Activated B cell treated with CpG ODN at 0.5 μM for 24 hours (primary cell): ENCODE results near the gene DOP1B. TPM values are rescaled to one million over a fixed set of nuclear protein-coding genes. Genes with fewer than 3 reads are reported as not detected.

Experiments used
- ATAC-seq: fragments of 200-7000 bp; cut with Tn5 transposase; one replicate; pipeline ENCODE4 v1.10.0; 2021; ENCODE audit warnings: low read depth, mild to moderate bottlenecking, moderate library complexity
- CTCF ChIA-PET: fragments of 350-600 bp; sonication (Branson Sonifier 250); formaldehyde crosslinking; loops from one replicate; lab custom pipeline; 2021; ENCODE audit warnings: antibody characterized with exemption; lab: Charles Lee
- POLR2A ChIA-PET: fragments of 350-600 bp; sonication (Branson Sonifier 250); formaldehyde crosslinking; loops from one replicate; lab custom pipeline; 2021; ENCODE audit warnings: antibody characterized with exemption; lab: Charles Lee
- DNase-seq: peaks from one replicate; pipeline ENCODE4 v3.0.0; 2022
- H3K27ac Mint-ChIP-seq: one replicate; pipeline ENCODE4 v1.8.0; 2020; ENCODE audit warnings: mixed read lengths
- H3K27me3 Mint-ChIP-seq: one replicate; pipeline ENCODE4 v1.8.0; 2021; ENCODE audit warnings: mixed read lengths
- H3K36me3 Mint-ChIP-seq: one replicate; pipeline ENCODE4 v1.8.0; 2021; ENCODE audit warnings: low read depth, mixed read lengths
- H3K4me1 Mint-ChIP-seq: one replicate; pipeline ENCODE4 v1.8.0; 2021; ENCODE audit warnings: mixed read lengths
- H3K4me3 Mint-ChIP-seq: one replicate; pipeline ENCODE4 v1.8.0; 2020; ENCODE audit warnings: mild to moderate bottlenecking, mixed read lengths
- H3K9me3 Mint-ChIP-seq: one replicate; pipeline ENCODE4 v1.8.0; 2020; ENCODE audit warnings: mixed read lengths
- intact Hi-C: fragments of 100-400 bp; cut with micrococcal nuclease; formaldehyde crosslinking; loops from one replicate; pipeline ENCODE4 v1.15.1; 2024
- total RNA-seq: library from RNA; stranded (reverse); gene quantifications from 2 replicates; pipeline ENCODE4 v1.2.3, GENCODE V29; 2022
- TF ChIP-seq, protein P1 (sequence below): fragments of 200-600 bp; IDR thresholded peaks from one replicate; pipeline ENCODE4 v1.8.0; 2022; ENCODE audit warnings: antibody characterized with exemption, mild to moderate bottlenecking

The DOP1B gene
- total RNA-seq, 1 donor from 2014 or later, result 33.9 TPM

DNA sequence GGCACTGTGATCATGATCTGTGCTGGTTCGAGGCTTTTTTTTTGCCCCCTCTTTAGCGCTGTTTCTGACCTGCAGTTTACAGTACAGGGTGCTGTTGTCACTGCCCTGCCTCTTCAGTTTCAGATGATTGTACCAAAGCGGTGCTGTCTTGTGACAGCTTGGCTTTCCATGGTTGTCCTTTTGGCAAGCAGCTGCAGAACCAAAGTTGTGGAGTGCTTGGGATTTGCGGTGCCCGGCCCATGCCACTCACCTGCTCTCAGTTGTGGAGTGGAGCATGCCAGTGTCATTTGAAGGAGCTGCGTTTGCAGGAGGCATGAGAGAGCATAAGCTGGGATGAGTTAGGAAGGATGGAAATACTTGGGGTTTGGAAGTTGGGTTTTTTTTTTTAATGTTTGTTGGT lies 48.4 kb downstream of the DOP1B start:
- TF ChIP-seq, protein P1, sequence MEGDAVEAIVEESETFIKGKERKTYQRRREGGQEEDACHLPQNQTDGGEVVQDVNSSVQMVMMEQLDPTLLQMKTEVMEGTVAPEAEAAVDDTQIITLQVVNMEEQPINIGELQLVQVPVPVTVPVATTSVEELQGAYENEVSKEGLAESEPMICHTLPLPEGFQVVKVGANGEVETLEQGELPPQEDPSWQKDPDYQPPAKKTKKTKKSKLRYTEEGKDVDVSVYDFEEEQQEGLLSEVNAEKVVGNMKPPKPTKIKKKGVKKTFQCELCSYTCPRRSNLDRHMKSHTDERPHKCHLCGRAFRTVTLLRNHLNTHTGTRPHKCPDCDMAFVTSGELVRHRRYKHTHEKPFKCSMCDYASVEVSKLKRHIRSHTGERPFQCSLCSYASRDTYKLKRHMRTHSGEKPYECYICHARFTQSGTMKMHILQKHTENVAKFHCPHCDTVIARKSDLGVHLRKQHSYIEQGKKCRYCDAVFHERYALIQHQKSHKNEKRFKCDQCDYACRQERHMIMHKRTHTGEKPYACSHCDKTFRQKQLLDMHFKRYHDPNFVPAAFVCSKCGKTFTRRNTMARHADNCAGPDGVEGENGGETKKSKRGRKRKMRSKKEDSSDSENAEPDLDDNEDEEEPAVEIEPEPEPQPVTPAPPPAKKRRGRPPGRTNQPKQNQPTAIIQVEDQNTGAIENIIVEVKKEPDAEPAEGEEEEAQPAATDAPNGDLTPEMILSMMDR, result no peak
- POLR2A ChIA-PET, result interaction anchor here (0.6 kb wide), 1 partner anchor 100 kb away, joined by 4 read pairs; no protein-coding TSS in a partner anchor
- ATAC-seq (no peak), DNase-seq (no peak)
- Mint-ChIP-seq H3K4me1 (peaks cover 9% of the 10 kb centered on the region), H3K27ac (no peak overlapping the region), H3K9me3 (no peaks in the 10 kb centered on the region), H3K36me3 (peaks cover 71% of the 10 kb centered on the region), H3K27me3 (no peaks in the 10 kb centered on the region), H3K4me3 (no peak overlapping the region)
- CTCF ChIA-PET, result no interaction called here
- intact Hi-C loops, result no loop called here

DNA sequence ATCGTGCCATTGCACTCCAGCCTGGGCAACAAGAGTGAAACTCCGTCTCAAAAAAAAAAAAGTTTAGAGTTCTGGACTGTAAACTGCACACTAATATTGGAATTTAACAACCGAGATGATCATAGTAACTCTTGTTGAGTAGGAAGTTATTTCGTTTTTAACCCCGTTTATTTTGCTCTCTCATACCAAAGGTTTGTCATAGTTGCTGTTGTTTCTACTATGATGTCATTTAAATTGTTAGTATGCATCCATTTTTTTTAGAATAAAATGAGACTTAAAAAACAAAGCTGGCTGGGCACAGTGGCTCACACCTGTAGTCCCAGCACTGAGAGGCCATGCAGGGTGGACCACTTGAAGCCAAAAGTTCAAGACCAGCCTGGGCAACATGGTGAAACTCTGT lies 49.3 kb downstream of the DOP1B start:
- Mint-ChIP-seq H3K4me3 (no peak overlapping the region), H3K9me3 (no peaks in the 10 kb centered on the region), H3K27me3 (no peaks in the 10 kb centered on the region), H3K27ac (no peak overlapping the region), H3K36me3 (peaks cover 69% of the 10 kb centered on the region), H3K4me1 (peaks cover 9% of the 10 kb centered on the region)
- intact Hi-C loops, result no loop called here
- TF ChIP-seq, protein P1, result no peak
- CTCF ChIA-PET, result no interaction called here
- POLR2A ChIA-PET, result no interaction called here
- no peak for ATAC-seq
- no peak for DNase-seq

Other genes starting within 250 kb of the DOP1B start
- gene SETD4, start 96.3 kb upstream of the DOP1B start, total RNA-seq, result 31.6 and 40.4 TPM in 2 replicates
- gene CBR1, start 86.8 kb upstream of the DOP1B start, total RNA-seq, result 17.5 and 20.3 TPM in 2 replicates
- 4.7 and 5.4 TPM in 2 replicates for gene CBR3, start 21.7 kb upstream of the DOP1B start, total RNA-seq
- gene MORC3, start 163.4 kb downstream of the DOP1B start, total RNA-seq, result 55.4 and 65.6 TPM in 2 replicates
- 5.6 and 6.2 TPM in 2 replicates for gene CHAF1B, start 228.6 kb downstream of the DOP1B start, total RNA-seq